Lung (tissue), 12 donors: ENCODE data around the gene PCBP4. TPM values are rescaled to one million over a fixed set of nuclear protein-coding genes. Genes with fewer than 3 reads are reported as not detected.

Experiments used
- ATAC-seq: fragments of 200-7000 bp; cut with Tn5 transposase; one replicate; pipeline ENCODE4 v1.9.1; 2020; ENCODE audit warnings: moderate number of reproducible peaks; ENCODE audit not compliant: insufficient read depth, low FRiP score
- DNase-seq, 3 donors: peaks; one replicate each; pipeline ENCODE4 v3.0.0-alpha.2; 2013 to 2017
- H3K27ac ChIP-seq, 2 donors: one replicate each; pipeline ENCODE4 v1.5.1; 2013; ENCODE audit warnings: mild to moderate bottlenecking in 2 of 2, moderate library complexity in 2 of 2, control low read depth in 1 of 2, inconsistent platforms in 1 of 2, low read depth in 1 of 2, low read length in 1 of 2
- H3K27me3 ChIP-seq, 3 donors: one replicate each; pipeline ENCODE4 v1.5.1; 2013; ENCODE audit warnings: low read length in 2 of 3; ENCODE audit not compliant: control insufficient read depth in 3 of 3, insufficient read depth in 3 of 3
- H3K36me3 ChIP-seq, 4 donors: one replicate each; pipeline ENCODE4 v1.5.1; 2013; ENCODE audit warnings: low read length in 4 of 4, mild to moderate bottlenecking in 1 of 4, moderate library complexity in 1 of 4; ENCODE audit not compliant: control insufficient read depth in 4 of 4, insufficient read depth in 4 of 4
- H3K4me1 ChIP-seq, 5 donors: one replicate each; pipeline ENCODE4 v1.5.1; 2013; ENCODE audit warnings: low read length in 5 of 5, mild to moderate bottlenecking in 2 of 5, moderate library complexity in 1 of 5; ENCODE audit not compliant: control insufficient read depth in 5 of 5, insufficient read depth in 5 of 5
- H3K4me3 ChIP-seq: one replicate; pipeline ENCODE4 v1.5.1; 2013; ENCODE audit warnings: mild to moderate bottlenecking, control low read depth, moderate library complexity
- H3K9ac ChIP-seq, 2 donors: one replicate each; pipeline ENCODE4 v1.5.1; 2013; ENCODE audit warnings: low read length in 2 of 2, control low read depth in 1 of 2; ENCODE audit not compliant: insufficient read depth in 1 of 2
- H3K9me3 ChIP-seq, 4 donors: one replicate each; pipeline ENCODE4 v1.5.1; 2013; ENCODE audit warnings: low read length in 3 of 4, mild to moderate bottlenecking in 1 of 4, moderate library complexity in 1 of 4; ENCODE audit not compliant: control insufficient read depth in 4 of 4, insufficient read depth in 3 of 4
- CTCF ChIP-seq: IDR thresholded peaks from 2 replicates; pipeline ENCODE4 v1.5.1; 2012; ENCODE audit warnings: mild to moderate bottlenecking; ENCODE audit errors: control extremely low read depth, extremely low read depth
- WGBS, 2 donors: extraction: QIAGEN DNeasy Blood & Tissue Kit; methylation state at CpG; one replicate each; pipeline ENCODE4 v1.1.7; 2013; 5-methylcytosine and 5-hydroxymethylcytosine counted together
- polyA plus RNA-seq, 2 donors: library from polyadenylated mRNA; stranded (reverse); fragments of 200-250 nt; gene quantifications; one replicate each; pipeline ENCODE4 v1.2.1, GENCODE V29; 2013
- total RNA-seq, 2 donors: library from RNA; depleted of rRNA in 1 of 2; stranded (reverse); fragments of >200 nt in 1 of 2; gene quantifications; one replicate each; pipeline ENCODE4 v1.2.1, GENCODE V29; 2014 to 2021
- donor health status: control.
- donor health status: control.
- donor health status: Bipolar disorder and iron deficiency.
- donor health status: healthy.
- donor health status: DM: yes; HTN: yes; CAD: no.

Gene PCBP4
- total and polyA plus RNA-seq, 4 donors: 17.4 to 44.3 (median 28.6) TPM

DNA sequence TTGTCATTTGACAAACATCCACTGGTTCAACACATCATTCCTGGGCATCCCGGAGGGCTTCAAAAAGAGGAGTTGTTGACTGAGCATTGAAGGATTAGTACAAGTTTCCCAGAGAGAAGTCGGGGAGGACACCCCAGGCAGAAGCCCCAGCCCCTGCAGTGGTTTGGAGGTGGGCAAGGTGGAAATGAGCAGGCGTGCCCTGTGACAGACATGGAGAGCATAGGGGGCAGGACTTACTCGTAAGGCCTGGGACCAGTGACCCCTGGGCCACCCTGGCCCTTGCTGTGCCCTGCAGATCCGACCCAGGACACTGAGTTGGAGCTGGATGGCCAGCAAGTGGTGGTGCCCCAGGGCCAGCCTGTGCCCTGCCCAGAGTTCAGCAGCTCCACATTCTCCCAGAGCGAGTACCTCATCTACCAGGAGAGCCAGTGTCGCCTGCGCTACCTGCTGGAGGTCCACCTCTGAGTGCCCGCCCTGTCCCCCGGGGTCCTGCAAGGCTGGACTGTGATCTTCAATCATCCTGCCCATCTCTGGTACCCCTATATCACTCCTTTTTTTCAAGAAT is 19.2 kb downstream of the PCBP4 start:
- no peak overlapping the region for H3K4me3 ChIP-seq
- TF ChIP-seq CTCF: no peak
- H3K9ac ChIP-seq: no peak overlapping the region
- peaks cover 0 to 2% (median 0%) of the 10 kb centered on the region in 4 donors for H3K9me3 ChIP-seq
- DNase-seq (peak in 1 of 3 donors; percentile 3), ATAC-seq (no peak)
- no peaks in the 10 kb centered on the region for H3K27me3 ChIP-seq
- peaks cover 0 to 3% (median 1%) of the 10 kb centered on the region in 5 donors for H3K4me1 ChIP-seq
- H3K27ac ChIP-seq: no peak overlapping the region
- whole genome bisulfite sequencing, 2 donors: 94 to 96% methylated on average over 10 of the region's 10 CpGs
- H3K36me3 ChIP-seq: peaks cover 0 to 2% (median 0%) of the 10 kb centered on the region in 4 donors

- Histone ChIP-seq H3K9me3 (peaks cover 0 to 2% (median 0%) of the 10 kb centered on the region in 4 donors), H3K36me3 (peaks cover 0 to 2% (median 0%) of the 10 kb centered on the region in 4 donors), H3K27me3 (no peaks in the 10 kb centered on the region), H3K4me1 (peaks cover 0 to 8% (median 6%) of the 10 kb centered on the region in 5 donors), H3K27ac (no peak overlapping the region), H3K9ac (no peak overlapping the region), H3K4me3 (no peak overlapping the region)
- TF ChIP-seq CTCF: no peak
- DNase-seq: peak in 1 of 3 donors; percentile 10
- ATAC-seq: no peak
- 84 to 87% methylated on average over 13 of the region's 13 CpGs for WGBS, 2 donors
Observed at GRCh38 chr3:51947215-51947900, 19.9 kb downstream of the PCBP4 start.

DNA sequence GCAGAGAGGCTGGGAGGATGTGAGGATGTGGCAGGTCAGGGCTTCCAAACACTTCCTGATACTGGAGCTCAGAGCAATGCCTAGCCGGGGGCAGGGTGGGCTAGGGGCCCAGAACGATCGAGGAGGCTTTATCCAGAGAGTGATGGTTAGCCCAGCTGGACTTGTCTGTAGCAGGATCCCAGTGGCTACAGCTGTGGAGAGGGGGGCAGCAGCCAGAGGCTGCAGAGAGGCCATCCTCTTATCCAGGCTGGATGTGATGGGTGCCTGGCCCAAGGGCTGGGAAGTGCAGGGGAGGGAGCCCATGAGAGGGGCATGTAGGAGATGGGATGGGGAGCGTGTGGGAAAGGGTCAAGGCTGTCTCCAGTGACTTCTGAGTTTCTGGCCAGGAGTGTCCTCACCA is 20.5 kb downstream of the PCBP4 start:
- Histone ChIP-seq H3K9ac (no peak overlapping the region), H3K27ac (no peak overlapping the region), H3K4me1 (peaks cover 0 to 11% (median 6%) of the 10 kb centered on the region in 5 donors), H3K9me3 (peaks cover 0 to 2% (median 0%) of the 10 kb centered on the region in 4 donors), H3K4me3 (no peak overlapping the region), H3K36me3 (peaks cover 0 to 2% (median 0%) of the 10 kb centered on the region in 4 donors), H3K27me3 (no peaks in the 10 kb centered on the region)
- ATAC-seq (no peak), DNase-seq (peak in 1 of 3 donors; percentile 7)
- no peak for TF ChIP-seq CTCF
- WGBS, 2 donors: 81 to 92% methylated on average over 4 of the region's 4 CpGs
